GM12875 (cell line): ENCODE data around the gene DOCK11.
"Not testable (repeated sequence)": the region's sequence is repeated elsewhere in the genome, so short reads cannot be mapped to it uniquely, and the experiment has no call there.

Source experiments
- H3K4me3 ChIP-seq: one replicate; pipeline ENCODE4 v1.5.1; 2011; ENCODE audit warnings: low read depth, low read length, control low read depth
- CTCF ChIP-seq: IDR thresholded peaks from 2 replicates; pipeline ENCODE4 v1.5.1; 2011; ENCODE audit warnings: low read depth, mild to moderate bottlenecking, control low read depth, inconsistent platforms, low read length, moderate library complexity, borderline replicate concordance; ENCODE audit not compliant: insufficient read depth

DOCK11 gene

GRCh38 chrX:118688935-118689334 lies 193.3 kb downstream of the DOCK11 start:
- H3K4me3 ChIP-seq = no peak overlapping the region
- no peak for TF ChIP-seq CTCF

GRCh38 chrX:118693843-118694242 lies 198.2 kb downstream of the DOCK11 start:
- no peak for TF ChIP-seq CTCF
- H3K4me3 ChIP-seq = no peak overlapping the region

GRCh38 chrX:118694638-118695037 lies 199.0 kb downstream of the DOCK11 start:
- TF ChIP-seq CTCF = no peak
- no peak overlapping the region for H3K4me3 ChIP-seq

GRCh38 chrX:118698516-118699170 lies 203.0 kb downstream of the DOCK11 start:
- no peak for TF ChIP-seq CTCF
- H3K4me3 ChIP-seq = no peak overlapping the region

GRCh38 chrX:118702741-118703140 lies 207.1 kb downstream of the DOCK11 start:
- H3K4me3 ChIP-seq = no peak overlapping the region
- no peak for TF ChIP-seq CTCF

GRCh38 chrX:118706681-118707080 lies 211.1 kb downstream of the DOCK11 start:
- TF ChIP-seq CTCF = no peak

GRCh38 chrX:118714521-118714920 lies 218.9 kb downstream of the DOCK11 start:
- no peak for TF ChIP-seq CTCF
- no peak overlapping the region for H3K4me3 ChIP-seq

More at GRCh38 chrX:118706681-118707080, 211.1 kb downstream of the DOCK11 start:
- H3K4me3 ChIP-seq = no peak overlapping the region

GRCh38 chrX:118715917-118716316 lies 220.3 kb downstream of the DOCK11 start:
- not testable (repeated sequence) for H3K4me3 ChIP-seq

- not testable (repeated sequence) for H3K4me3 ChIP-seq
Measured at GRCh38 chrX:118716833-118717232, 221.2 kb downstream of the DOCK11 start.
